GM12878 (cell line): ENCODE data around the gene F2RL1.

Source experiments
- CHD4 ChIP-seq: fragments of 200-600 bp; sonication (generic); IDR thresholded peaks from 2 replicates; pipeline ENCODE4 v1.6.1; 2016; ENCODE audit warnings: mild to moderate bottlenecking
- NRF1 ChIP-seq: conservative IDR thresholded peaks from 2 replicates; pipeline ENCODE4 v1.6.1; 2011; ENCODE audit warnings: mild to moderate bottlenecking, low read depth, low read length, improper control_type of control experiment
- TAF1 ChIP-seq: IDR thresholded peaks from 2 replicates; pipeline ENCODE4 v1.6.1; 2011; ENCODE audit warnings: mild to moderate bottlenecking, low read depth, low read length, borderline replicate concordance
- TF ChIP-seq, protein P1 (sequence below), 3 experiments: IDR thresholded peaks in 2 of 3; conservative IDR thresholded peaks in 1 of 3; 2 replicates each; pipeline ENCODE4 v1.5.1; 2011; ENCODE audit warnings: low read depth in 3 of 3, low read length in 3 of 3, mild to moderate bottlenecking in 3 of 3, control low read depth in 2 of 3, moderate library complexity in 2 of 3, inconsistent platforms in 1 of 3, mixed read lengths in 1 of 3; ENCODE audit not compliant: control insufficient read depth in 2 of 3, insufficient read depth in 1 of 3; ENCODE audit errors: extremely low read depth in 1 of 3

DNA sequence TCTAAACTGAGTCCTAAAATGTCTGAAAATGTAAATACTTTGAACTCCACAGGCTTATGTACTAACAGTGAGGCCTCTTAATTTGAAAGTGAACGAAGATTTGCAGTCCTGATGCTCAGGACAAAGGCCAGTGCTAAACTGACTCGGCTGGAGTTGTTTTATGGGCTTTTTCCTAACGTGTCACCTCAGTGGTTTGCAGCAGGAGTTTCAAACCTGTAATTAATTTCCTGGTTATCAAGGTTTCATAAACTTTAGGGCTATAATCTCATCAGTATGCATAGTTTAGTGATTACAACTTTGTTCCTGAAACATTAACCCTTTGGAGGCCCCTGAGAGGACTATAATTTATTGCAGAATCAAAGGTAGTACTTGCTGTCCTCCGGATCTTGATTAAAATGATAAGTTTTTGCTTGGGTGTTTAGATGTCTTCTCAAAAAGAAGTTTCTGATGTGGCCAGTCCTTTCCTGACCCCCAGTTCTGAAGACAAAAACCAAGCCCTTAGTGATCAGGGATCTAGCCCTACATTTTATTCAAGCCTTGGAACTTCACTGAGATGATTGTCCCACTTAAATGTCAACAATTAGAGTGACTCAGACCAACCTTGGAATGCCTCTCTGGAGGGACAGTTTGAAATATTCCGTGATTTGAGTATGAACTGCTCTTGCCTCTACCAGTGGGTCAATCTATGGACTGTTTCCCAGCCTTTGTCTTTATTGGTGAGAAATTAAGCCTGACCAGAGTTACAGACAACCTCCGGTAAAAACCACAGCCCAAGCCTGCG lies 19.8 kb downstream of the F2RL1 start:
- TF ChIP-seq CHD4: no peak
- TF ChIP-seq TAF1: no peak
- TF ChIP-seq NRF1: no peak
- TF ChIP-seq, protein P1, sequence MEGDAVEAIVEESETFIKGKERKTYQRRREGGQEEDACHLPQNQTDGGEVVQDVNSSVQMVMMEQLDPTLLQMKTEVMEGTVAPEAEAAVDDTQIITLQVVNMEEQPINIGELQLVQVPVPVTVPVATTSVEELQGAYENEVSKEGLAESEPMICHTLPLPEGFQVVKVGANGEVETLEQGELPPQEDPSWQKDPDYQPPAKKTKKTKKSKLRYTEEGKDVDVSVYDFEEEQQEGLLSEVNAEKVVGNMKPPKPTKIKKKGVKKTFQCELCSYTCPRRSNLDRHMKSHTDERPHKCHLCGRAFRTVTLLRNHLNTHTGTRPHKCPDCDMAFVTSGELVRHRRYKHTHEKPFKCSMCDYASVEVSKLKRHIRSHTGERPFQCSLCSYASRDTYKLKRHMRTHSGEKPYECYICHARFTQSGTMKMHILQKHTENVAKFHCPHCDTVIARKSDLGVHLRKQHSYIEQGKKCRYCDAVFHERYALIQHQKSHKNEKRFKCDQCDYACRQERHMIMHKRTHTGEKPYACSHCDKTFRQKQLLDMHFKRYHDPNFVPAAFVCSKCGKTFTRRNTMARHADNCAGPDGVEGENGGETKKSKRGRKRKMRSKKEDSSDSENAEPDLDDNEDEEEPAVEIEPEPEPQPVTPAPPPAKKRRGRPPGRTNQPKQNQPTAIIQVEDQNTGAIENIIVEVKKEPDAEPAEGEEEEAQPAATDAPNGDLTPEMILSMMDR (IDR thresholded peaks at IDR 0.05 in 2 of 3, conservative IDR thresholded peaks at IDR 0.05 in 1 of 3; ENCODE audit: control insufficient read depth in 2 of 3, extremely low read depth in 1 of 3, insufficient read depth in 1 of 3, low read depth in 3 of 3, low read length in 3 of 3): no peak
